A673 (cell line): Measurements from ENCODE around the gene GALNT2. TPM values are rescaled to one million over a fixed set of nuclear protein-coding genes. Genes with fewer than 3 reads are reported as not detected.

ENCODE experiments used
- BruUV-seq: library from RNA; stranded (reverse); fragments of 400-500 nt; replicated peaks from 2 replicates; lab custom pipeline; 2021; lab: Mats Ljungman, UMichigan
- CTCF ChIA-PET: fragments of 300-600 bp; sonication (Branson Sonifier 250); formaldehyde crosslinking; loops from one replicate; lab custom pipeline; 2022; ENCODE audit warnings: antibody characterized with exemption; lab: Charles Lee
- POLR2A ChIA-PET: fragments of 300-600 bp; sonication (Branson Sonifier 250); formaldehyde crosslinking; loops from one replicate; lab custom pipeline; 2022; ENCODE audit warnings: antibody characterized with exemption; ENCODE audit not compliant: low non-redundant PET; lab: Charles Lee
- DNase-seq: peaks from one replicate; pipeline ENCODE4 v3.0.0-alpha.2; 2015; ENCODE audit warnings: low spot score
- H3K27ac ChIP-seq: fragments of 200-600 bp; sonication (generic); 2 replicates; pipeline ENCODE4 v1.5.1; 2016; ENCODE audit warnings: mixed run types, low read depth, mild to moderate bottlenecking, mixed read lengths, antibody characterized with exemption, low read length; ENCODE audit not compliant: poor library complexity, severe bottlenecking
- H3K27me3 ChIP-seq: fragments of 200-600 bp; sonication (generic); replicated peaks from 2 replicates; pipeline ENCODE4 v1.6.1; 2017; ENCODE audit warnings: mixed run types, low read depth, mild to moderate bottlenecking, mixed read lengths, antibody characterized with exemption, low read length; ENCODE audit not compliant: insufficient read depth, poor library complexity
- H3K36me3 ChIP-seq: fragments of 200-600 bp; sonication (generic); 2 replicates; pipeline ENCODE4 v1.6.1; 2016; ENCODE audit warnings: mixed run types, mild to moderate bottlenecking, mixed read lengths, antibody characterized with exemption, low read length; ENCODE audit not compliant: insufficient read depth, poor library complexity, severe bottlenecking
- H3K4me1 ChIP-seq: fragments of 200-600 bp; sonication (generic); 2 replicates; pipeline ENCODE4 v1.6.1; 2017; ENCODE audit warnings: mixed run types, mild to moderate bottlenecking, mixed read lengths, antibody characterized with exemption, low read length; ENCODE audit not compliant: insufficient read depth, poor library complexity, severe bottlenecking
- H3K4me3 ChIP-seq: fragments of 200-600 bp; sonication (generic); 2 replicates; pipeline ENCODE4 v1.5.1; 2016; ENCODE audit warnings: low read depth, mixed run types, mild to moderate bottlenecking, mixed read lengths, low read length; ENCODE audit not compliant: poor library complexity, severe bottlenecking
- H3K9me3 ChIP-seq: fragments of 200-600 bp; sonication (generic); 2 replicates; pipeline ENCODE4 v1.6.1; 2016; ENCODE audit warnings: mixed run types, low read depth, mild to moderate bottlenecking, mixed read lengths, antibody characterized with exemption, low read length; ENCODE audit not compliant: poor library complexity, severe bottlenecking
- CTCF ChIP-seq: fragments of 300-800, 200-600 bp; sonication (generic); conservative IDR thresholded peaks from 2 replicates; pipeline ENCODE4 v1.5.1; 2017; ENCODE audit warnings: low read depth, mild to moderate bottlenecking, antibody characterized with exemption, low read length, moderate library complexity, mixed read lengths
- EZH2 ChIP-seq: fragments of 200-600 bp; sonication (generic); IDR thresholded peaks from 2 replicates; pipeline ENCODE4 v1.6.1; 2017; ENCODE audit warnings: borderline replicate concordance, low read depth, mild to moderate bottlenecking, mixed read lengths, antibody characterized with exemption, low read length; ENCODE audit not compliant: poor library complexity, severe bottlenecking
- intact Hi-C: fragments of 100-400 bp; cut with micrococcal nuclease; formaldehyde crosslinking; loops from one replicate; pipeline ENCODE4 v1.10.0; 2022; ENCODE audit not compliant: unreplicated experiment
- total RNA-seq: library from RNA; stranded (reverse); gene quantifications from 2 replicates; pipeline ENCODE4 v1.2.3, GENCODE V29; 2021

GALNT2 gene
- total RNA-seq, 1 experiment from 2014 or later, result 94.6 TPM

- TF ChIP-seq EZH2 (no peak), CTCF (no peak)
- H3K9me3 ChIP-seq, result no peaks in the 10 kb centered on the region
- intact Hi-C loops, result no loop called here
- H3K4me3 ChIP-seq, result no peak overlapping the region
- H3K27me3 ChIP-seq, result no peaks in the 10 kb centered on the region
- H3K36me3 ChIP-seq, result no peaks in the 10 kb centered on the region
- no peak overlapping the region for H3K27ac ChIP-seq
- no TSS peak for BruUV-seq
- peaks cover 88% of the 10 kb centered on the region for H3K4me1 ChIP-seq
- ChIA-PET POLR2A (no interaction called here), CTCF (no interaction called here)
- DNase-seq, result no peak
Observed at GRCh38 chr1:230131457-230131856, 64.4 kb downstream of the GALNT2 start.

GRCh38 chr1:230132758-230133157 lies 65.7 kb downstream of the GALNT2 start:
- POLR2A ChIA-PET, result no interaction called here
- no peak for TF ChIP-seq EZH2
- no peak for TF ChIP-seq CTCF
- Histone ChIP-seq H3K4me1 (peaks cover 88% of the 10 kb centered on the region), H3K27me3 (no peaks in the 10 kb centered on the region), H3K27ac (peak overlapping the region; percentile 49), H3K4me3 (no peak overlapping the region), H3K9me3 (no peaks in the 10 kb centered on the region), H3K36me3 (no peaks in the 10 kb centered on the region)
- DNase-seq, result peak; percentile 49
- intact Hi-C loops, result no loop called here
- no TSS peak for BruUV-seq
- CTCF ChIA-PET, result no interaction called here

GRCh38 chr1:230135726-230136125 lies 68.7 kb downstream of the GALNT2 start:
- no peak overlapping the region for H3K27ac ChIP-seq

More at GRCh38 chr1:230135726-230136125, 68.7 kb downstream of the GALNT2 start:
- H3K36me3 ChIP-seq, result no peaks in the 10 kb centered on the region
- H3K27me3 ChIP-seq, result no peaks in the 10 kb centered on the region
- no peak for DNase-seq
- POLR2A ChIA-PET, result no interaction called here
- BruUV-seq, result no TSS peak
- TF ChIP-seq CTCF, result no peak
- H3K4me3 ChIP-seq, result no peak overlapping the region
- H3K4me1 ChIP-seq, result peaks cover 83% of the 10 kb centered on the region
- H3K9me3 ChIP-seq, result no peaks in the 10 kb centered on the region
- CTCF ChIA-PET, result no interaction called here
- intact Hi-C loops, result no loop called here
